Middle frontal gyrus (tissue), 1 donor: ENCODE measurements around the gene C11orf58.

ENCODE experiments used
- DNase-seq: peaks from one replicate; pipeline ENCODE4 v3.0.0-alpha.2; 2015; ENCODE audit warnings: low spot score; ENCODE audit errors: extremely low spot score

Gene C11orf58

GRCh38 chr11:16801288-16801980 lies 63.0 kb downstream of the C11orf58 start:
- no peak for DNase-seq

- DNase-seq = no peak
Measured at GRCh38 chr11:16804104-16804947, 65.9 kb downstream of the C11orf58 start.

GRCh38 chr11:16805938-16806337 lies 67.5 kb downstream of the C11orf58 start:
- DNase-seq = no peak

- no peak for DNase-seq
Measured at GRCh38 chr11:16806791-16807190, 68.3 kb downstream of the C11orf58 start.

- no peak for DNase-seq
Measured at GRCh38 chr11:16807306-16807705, 68.9 kb downstream of the C11orf58 start.
